T-helper 1 cell treated with Interleukin-12 subunit alpha and Interleukin-12 subunit beta and Interleukin-4 antibody, amounts not matched to agents 30 ng/mL and 1 ng/mL, for 36 hours (primary cell): ENCODE measurements around the gene PLP1. TPM values are rescaled to one million over a fixed set of nuclear protein-coding genes. Genes with fewer than 3 reads are reported as not detected.
"Not testable (repeated sequence)": the region's sequence is repeated elsewhere in the genome, so short reads cannot be mapped to it uniquely, and the experiment has no call there.

Experiments used
- intact Hi-C: fragments of 100-400 bp; cut with micrococcal nuclease; formaldehyde crosslinking; loops from one replicate; pipeline ENCODE4 v1.15.1; 2024
- total RNA-seq: library from RNA; stranded (reverse); gene quantifications from 2 replicates; pipeline ENCODE4 v1.2.3, GENCODE V29; 2022

PLP1 gene
- total RNA-seq, 1 donor from 2014 or later = not detected

DNA sequence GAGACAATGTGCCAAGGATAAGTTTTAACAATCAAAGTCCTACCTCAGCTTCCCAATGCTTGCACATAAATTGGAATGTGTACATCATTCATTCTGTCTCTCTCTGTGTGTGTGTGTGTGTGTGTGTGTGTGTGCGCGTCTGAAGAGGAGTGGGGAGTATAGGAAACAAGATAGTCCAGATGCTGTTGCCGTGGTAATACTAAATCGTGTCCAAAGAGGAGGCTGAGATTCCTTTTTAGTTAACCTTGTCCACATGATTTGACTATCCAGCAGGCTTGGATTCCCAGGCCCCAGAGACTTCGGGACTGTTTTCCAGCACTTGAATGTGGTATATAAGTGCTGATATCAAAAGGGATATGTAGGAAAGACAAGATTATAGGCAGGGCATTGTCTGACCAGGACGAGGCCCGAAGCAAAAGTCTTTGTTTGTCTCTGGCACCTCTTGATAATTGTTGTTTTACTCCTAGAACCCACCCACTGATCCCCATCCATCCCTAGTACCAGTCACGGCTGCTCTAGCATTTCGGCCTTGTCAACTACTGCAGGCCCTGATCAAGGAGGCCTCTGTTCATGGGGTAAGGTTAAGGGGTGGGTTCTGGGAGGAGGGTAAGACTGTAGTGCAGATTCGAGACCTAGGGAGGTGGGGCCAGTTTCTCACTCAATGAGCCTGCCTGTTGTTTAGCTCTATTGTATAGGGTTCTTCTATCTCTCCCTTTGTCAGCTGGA is 3.9 kb downstream of the PLP1 start:
- intact Hi-C loops = no loop called here

- intact Hi-C loops = no loop called here
Observed at GRCh38 chrX:103781062-103781402, 4.4 kb downstream of the PLP1 start.

- intact Hi-C loops = no loop called here
Observed at GRCh38 chrX:103781706-103782105, 5.1 kb downstream of the PLP1 start.

- intact Hi-C loops = no loop called here
Observed at GRCh38 chrX:103782640-103783039, 6.0 kb downstream of the PLP1 start.

DNA sequence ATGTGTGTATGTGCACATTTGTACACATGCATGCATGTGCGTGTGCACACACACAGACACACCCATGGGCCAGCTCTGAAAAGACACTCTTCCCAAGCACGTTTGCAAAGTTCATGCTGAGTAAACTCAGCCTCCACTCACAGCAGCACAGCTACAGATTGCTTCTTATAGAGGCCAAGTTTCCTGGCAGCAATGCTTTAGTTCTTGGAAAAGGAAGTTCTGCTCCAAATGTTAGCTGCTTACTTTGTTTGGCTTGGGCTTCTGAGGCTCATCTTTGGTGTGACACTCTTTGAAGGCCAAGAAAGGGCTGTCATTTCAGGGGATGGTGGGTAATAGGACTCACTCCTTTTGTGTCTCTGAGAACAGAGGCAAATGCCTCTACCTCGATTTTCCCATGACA is 6.6 kb downstream of the PLP1 start:
- intact Hi-C loops = no loop called here

- intact Hi-C loops = no loop called here
Observed at GRCh38 chrX:103783971-103784370, 7.3 kb downstream of the PLP1 start.

- intact Hi-C loops = no loop called here
Observed at GRCh38 chrX:103789004-103789403, 12.4 kb downstream of the PLP1 start.

DNA sequence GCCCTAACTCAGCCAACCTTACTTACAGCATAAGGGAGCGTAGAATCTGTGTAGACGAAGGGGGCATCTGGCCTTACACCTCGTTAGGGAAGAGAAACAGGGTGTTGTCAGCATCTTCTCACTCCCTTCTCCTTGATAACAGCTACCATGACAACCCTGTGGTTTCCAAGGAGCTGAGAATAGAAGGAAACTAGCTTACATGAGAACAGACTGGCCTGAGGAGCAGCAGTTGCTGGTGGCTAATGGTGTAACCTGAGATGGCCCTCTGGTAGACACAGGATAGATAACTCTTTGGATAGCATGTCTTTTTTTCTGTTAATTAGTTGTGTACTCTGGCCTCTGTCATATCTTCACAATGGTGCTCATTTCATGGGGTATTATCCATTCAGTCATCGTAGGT is 14.6 kb downstream of the PLP1 start:
- intact Hi-C loops = no loop called here

GRCh38 chrX:103791826-103792485 is 15.3 kb downstream of the PLP1 start:
- intact Hi-C loops = no loop called here

DNA sequence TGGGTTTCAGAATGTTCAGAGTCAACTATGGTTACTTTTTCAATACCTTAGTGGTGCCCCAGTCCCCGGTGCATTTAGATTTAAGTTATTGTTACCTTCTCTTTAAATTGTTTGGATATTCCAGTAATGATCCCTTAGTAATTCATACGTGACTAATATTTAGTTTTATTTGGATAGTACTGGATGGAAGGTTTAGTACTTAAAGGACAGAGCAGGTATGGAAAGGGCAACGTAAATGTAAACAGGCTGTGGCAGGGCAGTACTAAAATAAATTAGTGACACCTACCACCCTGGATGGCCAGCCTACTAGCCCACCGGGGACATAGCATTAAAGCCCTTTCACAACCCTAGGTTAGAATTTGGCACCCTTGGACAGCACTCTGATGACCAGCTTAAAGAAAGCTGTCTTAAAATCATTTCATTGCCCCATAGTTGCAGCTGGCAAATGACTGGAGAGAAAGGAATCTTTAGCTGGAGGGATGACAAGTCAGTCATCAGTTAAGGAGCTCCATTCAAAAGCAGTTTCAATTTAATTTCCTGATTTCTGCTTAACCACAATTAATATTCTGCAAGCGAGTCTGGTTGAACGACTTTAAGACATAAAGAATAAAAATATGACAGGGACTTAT is 16.4 kb downstream of the PLP1 start:
- intact Hi-C loops = no loop called here

GRCh38 chrX:103793545-103793940 is 16.9 kb downstream of the PLP1 start:
- intact Hi-C loops = no loop called here

- intact Hi-C loops = no loop called here
Observed at GRCh38 chrX:103794119-103794518, 17.5 kb downstream of the PLP1 start.

DNA sequence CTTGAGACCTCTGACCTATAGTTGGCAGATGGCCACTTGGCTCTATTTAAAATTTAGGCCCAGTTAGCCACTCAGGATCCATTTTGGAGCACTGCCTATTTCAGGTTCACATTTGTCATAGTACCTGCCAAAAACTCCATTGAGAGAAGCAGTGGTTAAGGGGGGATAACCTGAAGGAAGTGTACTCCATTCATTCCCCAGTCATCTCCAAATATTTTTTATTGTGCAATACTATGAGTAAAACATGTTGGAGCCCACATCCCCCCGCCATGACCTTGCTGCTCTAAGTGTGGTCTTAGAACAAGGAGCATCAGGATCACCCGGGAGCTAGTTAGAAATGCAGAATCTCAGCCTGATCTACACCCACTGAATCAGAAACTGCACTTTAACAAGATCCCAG is 21.1 kb downstream of the PLP1 start:
- intact Hi-C loops = no loop called here

GRCh38 chrX:103800318-103800717 is 23.7 kb downstream of the PLP1 start:
- intact Hi-C loops = no loop called here

GRCh38 chrX:103805860-103806259 is 29.2 kb downstream of the PLP1 start:
- intact Hi-C loops = no loop called here

DNA sequence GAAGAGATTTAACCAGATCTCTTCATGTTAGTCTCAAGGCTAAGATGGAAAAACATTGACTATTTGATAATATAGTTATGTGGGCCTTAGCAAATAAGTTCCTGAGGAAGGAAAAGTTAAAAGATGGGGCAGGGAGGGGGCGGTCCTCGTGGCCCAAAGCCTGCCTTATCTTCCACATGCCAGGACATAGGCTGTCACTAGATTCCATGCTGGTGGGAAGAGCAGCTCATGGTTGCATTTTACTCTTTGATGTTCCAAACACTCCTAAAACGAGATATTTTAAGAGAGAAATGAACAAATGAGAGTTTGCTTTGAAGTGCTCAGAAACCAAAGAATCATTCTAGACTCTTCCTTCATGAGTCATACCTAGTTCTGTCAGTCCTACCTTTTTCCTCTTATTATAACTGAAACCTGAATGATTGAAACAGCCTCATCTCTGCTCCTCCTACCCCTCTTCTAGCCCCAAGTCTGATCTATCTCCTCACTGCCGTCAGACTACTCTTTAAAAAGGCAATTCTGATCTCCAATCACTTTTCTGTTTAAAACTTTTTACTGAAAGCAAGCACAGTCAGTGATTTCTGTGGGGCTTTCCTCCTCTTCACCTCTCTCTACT is 30.3 kb downstream of the PLP1 start:
- intact Hi-C loops = no loop called here

GRCh38 chrX:103811858-103812257 is 35.2 kb downstream of the PLP1 start:
- intact Hi-C loops = no loop called here

DNA sequence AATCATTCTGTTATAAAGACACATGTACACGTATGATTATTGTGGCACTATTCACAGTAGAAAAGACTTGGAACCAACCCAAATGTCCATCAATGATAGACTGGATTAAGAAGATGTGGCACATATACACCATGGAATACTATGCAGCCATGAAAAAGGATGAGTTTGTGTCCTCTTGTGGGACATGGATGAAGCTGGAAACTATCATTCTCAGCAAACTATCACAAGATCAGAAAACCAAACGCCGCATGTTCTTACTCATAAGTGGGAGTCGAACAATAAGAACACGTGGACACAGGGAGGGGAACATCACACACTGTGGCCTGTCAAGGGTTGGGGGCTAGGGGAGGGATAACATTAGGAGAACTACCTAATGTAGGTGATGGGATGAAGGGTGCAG is 40.5 kb downstream of the PLP1 start:
- intact Hi-C loops = loop anchor here (1.0 to 5.0 kb wide), 4 partner anchors 106 to 600 kb away; partner anchors contain the start of gene BEX4

GRCh38 chrX:103817502-103817901 is 40.9 kb downstream of the PLP1 start:
- intact Hi-C loops = loop anchor here (1.0 to 5.0 kb wide), 4 partner anchors 106 to 600 kb away; partner anchors contain the start of gene BEX4

DNA sequence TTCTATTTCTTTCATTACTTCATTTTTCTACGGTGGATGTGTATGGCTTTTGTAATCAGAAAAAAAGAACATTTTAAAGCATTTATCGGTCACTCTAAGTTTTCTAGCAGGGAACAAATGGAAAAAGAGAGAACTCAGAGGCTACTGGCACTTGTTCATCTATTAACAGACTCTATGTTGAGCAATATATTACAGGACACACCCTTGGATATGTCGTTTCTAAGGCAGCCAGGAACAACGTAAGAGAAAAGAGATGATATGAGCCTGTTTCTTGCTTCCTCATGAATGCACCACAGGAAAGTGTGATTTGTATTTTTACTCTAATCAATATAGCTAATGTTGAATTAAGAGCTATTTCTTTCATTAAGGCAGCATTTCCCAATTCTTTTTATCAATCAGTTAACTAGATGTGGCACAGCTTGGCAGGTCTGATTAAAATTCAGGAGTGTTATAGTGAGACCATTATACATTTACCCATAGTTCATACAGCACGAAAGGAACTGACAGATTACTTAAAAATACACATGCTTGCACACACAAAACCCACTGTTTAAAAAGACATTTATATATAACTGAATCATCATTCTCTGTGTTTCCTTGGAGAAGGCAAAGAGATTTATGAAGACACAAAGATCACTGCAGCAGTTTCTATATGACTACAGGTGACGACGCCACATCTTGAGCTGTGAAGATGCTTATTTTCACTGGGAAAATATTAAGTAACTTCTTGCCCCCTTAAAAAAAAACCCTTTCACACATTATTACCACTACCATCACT is 42.4 kb downstream of the PLP1 start:
- intact Hi-C loops = loop anchor here (5.0 kb wide), 2 partner anchors 332 to 602 kb away; partner anchors contain the start of gene BEX4

DNA sequence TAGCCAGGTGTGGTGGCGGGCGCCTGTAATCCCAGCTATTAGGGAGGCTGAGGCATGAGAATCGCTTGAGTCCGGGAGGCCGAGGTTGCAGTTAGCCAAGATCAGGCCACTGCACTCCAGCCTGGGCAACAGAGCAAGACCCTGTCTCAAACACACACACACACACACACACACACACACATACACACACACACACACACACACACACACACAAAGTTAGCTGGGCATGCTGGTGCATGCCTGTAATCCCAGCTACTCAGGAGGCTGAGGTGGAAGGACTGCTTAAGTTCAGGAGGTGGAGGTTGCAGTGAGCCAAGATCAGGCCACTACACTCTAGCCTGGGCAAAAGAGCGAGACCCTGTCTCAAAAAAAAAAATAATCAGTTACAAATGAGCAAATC is 44.2 kb downstream of the PLP1 start:
- intact Hi-C loops = not testable (repeated sequence)
